Ovary (tissue), 3 donors: ENCODE measurements around the gene NEURL3.

Experiments
- POLR2A ChIP-seq: fragments of 450-650 bp; IDR thresholded peaks from one replicate; pipeline ENCODE4 v1.6.1; 2017; ENCODE audit warnings: antibody characterized with exemption, mild to moderate bottlenecking, moderate library complexity
- TF ChIP-seq, protein P1 (sequence below), 3 donors: fragments of 450-650 bp in 2 of 3; fragments of 200-600 bp in 1 of 3; IDR thresholded peaks; one replicate each; pipeline versions ENCODE4 v1.5.1 to v1.8.0; 2016 to 2022; ENCODE audit warnings: antibody characterized with exemption in 3 of 3, mild to moderate bottlenecking in 1 of 3
- donor health status: DM: no; HTN: no; CAD: no.

DNA sequence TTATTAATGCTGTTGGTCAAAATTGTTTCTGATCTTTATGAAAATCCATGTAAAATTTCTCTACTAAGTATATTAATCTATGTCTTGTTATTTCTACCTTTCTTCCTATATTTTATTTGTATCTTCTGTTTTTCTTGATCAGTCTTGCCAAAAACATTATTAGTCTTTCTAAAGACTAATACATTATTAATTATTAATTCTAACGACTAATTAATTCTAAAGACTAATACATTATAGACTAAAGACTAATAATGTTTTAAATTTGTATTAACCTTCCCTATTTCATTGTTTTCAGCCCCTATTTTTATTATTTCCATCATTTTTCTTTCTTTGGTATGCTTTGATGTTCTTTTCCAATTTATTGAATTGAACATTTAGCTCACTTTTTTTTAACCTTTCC, 27.7 kb downstream of the NEURL3 start:
- TF ChIP-seq POLR2A, result no peak
- TF ChIP-seq, protein P1, sequence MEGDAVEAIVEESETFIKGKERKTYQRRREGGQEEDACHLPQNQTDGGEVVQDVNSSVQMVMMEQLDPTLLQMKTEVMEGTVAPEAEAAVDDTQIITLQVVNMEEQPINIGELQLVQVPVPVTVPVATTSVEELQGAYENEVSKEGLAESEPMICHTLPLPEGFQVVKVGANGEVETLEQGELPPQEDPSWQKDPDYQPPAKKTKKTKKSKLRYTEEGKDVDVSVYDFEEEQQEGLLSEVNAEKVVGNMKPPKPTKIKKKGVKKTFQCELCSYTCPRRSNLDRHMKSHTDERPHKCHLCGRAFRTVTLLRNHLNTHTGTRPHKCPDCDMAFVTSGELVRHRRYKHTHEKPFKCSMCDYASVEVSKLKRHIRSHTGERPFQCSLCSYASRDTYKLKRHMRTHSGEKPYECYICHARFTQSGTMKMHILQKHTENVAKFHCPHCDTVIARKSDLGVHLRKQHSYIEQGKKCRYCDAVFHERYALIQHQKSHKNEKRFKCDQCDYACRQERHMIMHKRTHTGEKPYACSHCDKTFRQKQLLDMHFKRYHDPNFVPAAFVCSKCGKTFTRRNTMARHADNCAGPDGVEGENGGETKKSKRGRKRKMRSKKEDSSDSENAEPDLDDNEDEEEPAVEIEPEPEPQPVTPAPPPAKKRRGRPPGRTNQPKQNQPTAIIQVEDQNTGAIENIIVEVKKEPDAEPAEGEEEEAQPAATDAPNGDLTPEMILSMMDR (IDR thresholded peaks at IDR 0.05), result no peak
